GM12878 (cell line): ENCODE measurements around the gene FBLIM1. TPM values are rescaled to one million over a fixed set of nuclear protein-coding genes. Genes with fewer than 3 reads are reported as not detected.

Source experiments
- ASH2L ChIP-seq: fragments of 300-600, 200-600 bp; sonication (generic); IDR thresholded peaks from 2 replicates; pipeline ENCODE4 v1.6.1; 2017; ENCODE audit warnings: low read depth, mild to moderate bottlenecking, borderline replicate concordance
- BACH1 ChIP-seq: fragments of 450-650 bp; IDR thresholded peaks from 2 replicates; pipeline ENCODE4 v1.6.1; 2017; ENCODE audit warnings: mild to moderate bottlenecking, borderline replicate concordance
- EP300 ChIP-seq, 2 experiments: fragments of 150-350 bp in 1 of 2; IDR thresholded peaks; 2 replicates each; pipeline ENCODE4 v1.6.1; 2011 to 2012; ENCODE audit warnings: low read depth in 2 of 2, low read length in 2 of 2, borderline replicate concordance in 1 of 2, improper control_type of control experiment in 1 of 2, inconsistent platforms in 1 of 2; ENCODE audit not compliant: control insufficient read depth in 1 of 2
- GATAD2B ChIP-seq: fragments of 450-650 bp; conservative IDR thresholded peaks from 2 replicates; pipeline ENCODE4 v1.6.1; 2017; ENCODE audit warnings: low read depth, mild to moderate bottlenecking, moderate library complexity
- HSF1 ChIP-seq: fragments of 150-350 bp; IDR thresholded peaks from 2 replicates; pipeline ENCODE4 v1.6.1; 2014; ENCODE audit warnings: mild to moderate bottlenecking, low read depth, low read length
- NRF1 ChIP-seq: conservative IDR thresholded peaks from 2 replicates; pipeline ENCODE4 v1.6.1; 2011; ENCODE audit warnings: mild to moderate bottlenecking, low read depth, low read length, improper control_type of control experiment
- POLR2A ChIP-seq: IDR thresholded peaks from 2 replicates; pipeline ENCODE4 v1.6.1; 2011; ENCODE audit warnings: low read depth, mild to moderate bottlenecking, low read length
- POU2F2 ChIP-seq: IDR thresholded peaks from 3 replicates; pipeline ENCODE4 v1.6.1; 2011; ENCODE audit warnings: low read depth, mild to moderate bottlenecking, low read length, borderline replicate concordance
- RELA ChIP-seq: fragments of 450-650 bp; IDR thresholded peaks from 2 replicates; pipeline ENCODE4 v1.8.0; 2014; ENCODE audit warnings: borderline replicate concordance; ENCODE audit not compliant: partially characterized antibody
- SIN3A ChIP-seq: IDR thresholded peaks from 2 replicates; pipeline ENCODE4 v1.6.1; 2012; ENCODE audit warnings: low read depth, low read length, improper control_type of control experiment
- SMAD1 ChIP-seq: fragments of 450-650 bp; IDR thresholded peaks from 2 replicates; pipeline ENCODE4 v1.6.1; 2018; ENCODE audit warnings: mild to moderate bottlenecking, low read depth; ENCODE audit not compliant: partially characterized antibody
- SMAD5 ChIP-seq: IDR thresholded peaks from 2 replicates; pipeline ENCODE4 v1.6.1; 2016; ENCODE audit warnings: antibody characterized with exemption, low read depth
- SPI1 ChIP-seq: IDR thresholded peaks from 2 replicates; pipeline ENCODE4 v1.6.1; 2011; ENCODE audit warnings: low read depth, mild to moderate bottlenecking, low read length, moderate library complexity, borderline replicate concordance; ENCODE audit not compliant: insufficient read depth
- polyA plus RNA-seq, 11 experiments: library from polyadenylated mRNA; depleted of rRNA in 4 of 11; unstranded in 6 of 11; stranded (reverse) in 5 of 11; fragments of >200 nt; fragmentation: Nextera tagmentation in 4 of 11; fragmentation: Illumina TruSeq in 1 of 11; extraction: Ambion mirVana in 4 of 11; extraction: Trizol in 1 of 11; gene quantifications; 1 replicate in 1 of 11; 2 replicates in 10 of 11; pipeline versions ENCODE4 v1.2.1 to v1.2.3, GENCODE V29; 2011 to 2016; ENCODE audit warnings: inconsistent platforms in 2 of 11, missing spikeins in 2 of 11, low read depth in 1 of 11
- total RNA-seq, 4 experiments: library from RNA; depleted of rRNA in 3 of 4; stranded (reverse); fragments of >200 nt in 3 of 4; fragmentation: Illumina TruSeq in 1 of 4; extraction: Trizol in 1 of 4; gene quantifications; 2 replicates each; pipeline versions ENCODE4 v1.2.1 to v1.2.3, GENCODE V29; 2013 to 2021
- TF ChIP-seq, protein P1 (sequence below): fragments of 450-650 bp; IDR thresholded peaks from 2 replicates; pipeline ENCODE4 v1.6.1; 2016; ENCODE audit warnings: mild to moderate bottlenecking, moderate library complexity, borderline replicate concordance
- TF ChIP-seq, protein P2 (sequence below): fragments of 150-350 bp; IDR thresholded peaks from 2 replicates; pipeline ENCODE4 v1.6.1; 2016; ENCODE audit warnings: low read depth, low read length

FBLIM1 gene
- total and polyA plus RNA-seq, 10 of the 15 experiments (the other 5 are each of a cell fraction or from before 2014, with no cell fraction given) = 0.03 to 0.13 TPM; not detected in 8

DNA sequence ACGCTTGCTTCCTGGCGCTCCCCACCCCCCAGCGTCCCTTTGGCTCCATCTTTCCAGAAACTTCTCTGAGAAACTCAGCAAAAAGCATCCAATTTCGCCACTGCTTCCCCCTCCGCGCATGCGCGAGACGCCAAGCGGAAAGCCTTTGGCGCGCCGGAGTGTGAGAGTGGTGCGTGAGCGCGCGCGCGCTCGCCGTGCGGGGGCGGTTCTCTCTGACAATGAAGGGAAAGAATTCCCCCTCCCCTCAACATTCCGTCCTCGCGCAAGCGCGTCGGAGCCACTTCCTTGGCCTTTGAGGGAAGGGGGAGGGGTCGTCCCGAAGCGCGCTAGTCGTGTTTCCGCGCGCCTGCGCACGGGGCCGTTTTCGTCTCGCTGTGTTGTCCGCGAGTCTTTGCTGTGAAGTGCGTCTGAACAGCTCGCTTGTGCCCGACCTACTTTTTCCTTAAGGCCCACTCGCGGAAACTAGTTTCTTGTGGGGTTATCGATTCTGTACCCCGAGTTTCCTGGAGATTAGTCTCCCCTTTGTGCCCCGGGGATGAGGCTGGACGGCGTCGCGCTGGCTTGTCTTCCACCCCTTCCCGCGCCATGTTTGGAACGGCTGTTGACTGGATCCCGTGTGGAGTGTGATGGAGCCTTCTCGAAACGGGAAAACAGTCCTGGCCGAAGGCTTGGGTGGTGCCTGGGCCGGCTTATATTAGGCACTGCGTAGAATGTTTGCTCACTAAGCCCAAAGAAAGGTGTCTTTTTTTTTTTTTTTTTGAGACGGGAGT lies 77.3 kb downstream of the FBLIM1 start (continued):
- TF ChIP-seq EP300 (IDR thresholded peaks at IDR 0.05; ENCODE audit: borderline replicate concordance in 1 of 2, control insufficient read depth in 1 of 2, low read depth in 2 of 2, low read length in 2 of 2) (no peak), POLR2A (peak; percentile 87), SPI1 (peak; percentile 43; the same call in 1 of the 2 replicates), BACH1 (peak; percentile 38; the same call in 1 of the 2 replicates), POU2F2 (peak; percentile 35; the same call in 2 of the 3 replicates), SMAD1 (peak; percentile 69), NRF1 (peak; percentile 97), HSF1 (peak; percentile 97), SIN3A (0 out of 2 replicates have a peak, but pooled peaks have one; percentile 12), SMAD5 (peak; percentile 75; the same call in 1 of the 2 replicates), ASH2L (no peak), RELA (peak; percentile 46), GATAD2B (peak; percentile 35)
- TF ChIP-seq, protein P1, sequence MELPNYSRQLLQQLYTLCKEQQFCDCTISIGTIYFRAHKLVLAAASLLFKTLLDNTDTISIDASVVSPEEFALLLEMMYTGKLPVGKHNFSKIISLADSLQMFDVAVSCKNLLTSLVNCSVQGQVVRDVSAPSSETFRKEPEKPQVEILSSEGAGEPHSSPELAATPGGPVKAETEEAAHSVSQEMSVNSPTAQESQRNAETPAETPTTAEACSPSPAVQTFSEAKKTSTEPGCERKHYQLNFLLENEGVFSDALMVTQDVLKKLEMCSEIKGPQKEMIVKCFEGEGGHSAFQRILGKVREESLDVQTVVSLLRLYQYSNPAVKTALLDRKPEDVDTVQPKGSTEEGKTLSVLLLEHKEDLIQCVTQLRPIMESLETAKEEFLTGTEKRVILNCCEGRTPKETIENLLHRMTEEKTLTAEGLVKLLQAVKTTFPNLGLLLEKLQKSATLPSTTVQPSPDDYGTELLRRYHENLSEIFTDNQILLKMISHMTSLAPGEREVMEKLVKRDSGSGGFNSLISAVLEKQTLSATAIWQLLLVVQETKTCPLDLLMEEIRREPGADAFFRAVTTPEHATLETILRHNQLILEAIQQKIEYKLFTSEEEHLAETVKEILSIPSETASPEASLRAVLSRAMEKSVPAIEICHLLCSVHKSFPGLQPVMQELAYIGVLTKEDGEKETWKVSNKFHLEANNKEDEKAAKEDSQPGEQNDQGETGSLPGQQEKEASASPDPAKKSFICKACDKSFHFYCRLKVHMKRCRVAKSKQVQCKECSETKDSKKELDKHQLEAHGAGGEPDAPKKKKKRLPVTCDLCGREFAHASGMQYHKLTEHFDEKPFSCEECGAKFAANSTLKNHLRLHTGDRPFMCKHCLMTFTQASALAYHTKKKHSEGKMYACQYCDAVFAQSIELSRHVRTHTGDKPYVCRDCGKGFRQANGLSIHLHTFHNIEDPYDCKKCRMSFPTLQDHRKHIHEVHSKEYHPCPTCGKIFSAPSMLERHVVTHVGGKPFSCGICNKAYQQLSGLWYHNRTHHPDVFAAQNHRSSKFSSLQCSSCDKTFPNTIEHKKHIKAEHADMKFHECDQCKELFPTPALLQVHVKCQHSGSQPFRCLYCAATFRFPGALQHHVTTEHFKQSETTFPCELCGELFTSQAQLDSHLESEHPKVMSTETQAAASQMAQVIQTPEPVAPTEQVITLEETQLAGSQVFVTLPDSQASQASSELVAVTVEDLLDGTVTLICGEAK = peak; percentile 59; the same call in 1 of the 2 replicates
- TF ChIP-seq, protein P2, sequence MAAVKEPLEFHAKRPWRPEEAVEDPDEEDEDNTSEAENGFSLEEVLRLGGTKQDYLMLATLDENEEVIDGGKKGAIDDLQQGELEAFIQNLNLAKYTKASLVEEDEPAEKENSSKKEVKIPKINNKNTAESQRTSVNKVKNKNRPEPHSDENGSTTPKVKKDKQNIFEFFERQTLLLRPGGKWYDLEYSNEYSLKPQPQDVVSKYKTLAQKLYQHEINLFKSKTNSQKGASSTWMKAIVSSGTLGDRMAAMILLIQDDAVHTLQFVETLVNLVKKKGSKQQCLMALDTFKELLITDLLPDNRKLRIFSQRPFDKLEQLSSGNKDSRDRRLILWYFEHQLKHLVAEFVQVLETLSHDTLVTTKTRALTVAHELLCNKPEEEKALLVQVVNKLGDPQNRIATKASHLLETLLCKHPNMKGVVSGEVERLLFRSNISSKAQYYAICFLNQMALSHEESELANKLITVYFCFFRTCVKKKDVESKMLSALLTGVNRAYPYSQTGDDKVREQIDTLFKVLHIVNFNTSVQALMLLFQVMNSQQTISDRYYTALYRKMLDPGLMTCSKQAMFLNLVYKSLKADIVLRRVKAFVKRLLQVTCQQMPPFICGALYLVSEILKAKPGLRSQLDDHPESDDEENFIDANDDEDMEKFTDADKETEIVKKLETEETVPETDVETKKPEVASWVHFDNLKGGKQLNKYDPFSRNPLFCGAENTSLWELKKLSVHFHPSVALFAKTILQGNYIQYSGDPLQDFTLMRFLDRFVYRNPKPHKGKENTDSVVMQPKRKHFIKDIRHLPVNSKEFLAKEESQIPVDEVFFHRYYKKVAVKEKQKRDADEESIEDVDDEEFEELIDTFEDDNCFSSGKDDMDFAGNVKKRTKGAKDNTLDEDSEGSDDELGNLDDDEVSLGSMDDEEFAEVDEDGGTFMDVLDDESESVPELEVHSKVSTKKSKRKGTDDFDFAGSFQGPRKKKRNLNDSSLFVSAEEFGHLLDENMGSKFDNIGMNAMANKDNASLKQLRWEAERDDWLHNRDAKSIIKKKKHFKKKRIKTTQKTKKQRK = no peak
- TF ChIP-seq, all 136 proteins: peak for 40
